HepG2 (cell line): ENCODE measurements around the gene WDR76. TPM values are rescaled to one million over a fixed set of nuclear protein-coding genes. Genes with fewer than 3 reads are reported as not detected.

Experiments used
- ATAC-seq: fragments of 200-7000 bp; cut with Tn5 transposase; 3 replicates; pipeline ENCODE4 v1.9.1; 2020; ENCODE audit warnings: mild to moderate bottlenecking, moderate library complexity
- BruUV-seq: library from RNA; stranded (reverse); fragments of 400-500 nt; replicated peaks from 2 replicates; lab custom pipeline; 2021; lab: Mats Ljungman, UMichigan
- CTCF ChIA-PET: fragments of 300-600 bp; formaldehyde crosslinking; extraction: SDS; loops from one replicate; lab custom pipeline; 2021; ENCODE audit warnings: low total read pairs, inconsistent platforms, low intra/inter-chr PET ratio; lab: Yijun Ruan, JAX
- POLR2A ChIA-PET: fragments of 350-600 bp; sonication (Branson Sonifier 250); formaldehyde crosslinking; loops from one replicate; lab custom pipeline; 2020; ENCODE audit warnings: antibody characterized with exemption, inconsistent platforms; lab: Yijun Ruan, JAX
- DNase-seq: peaks from one replicate; pipeline ENCODE4 v3.0.0-alpha.2; 2015; ENCODE audit warnings: low spot score
- FAIRE-seq: peaks from 3 replicates; lab custom pipeline; 2011; peaks lifted over from hg19 to GRCh38; lab: Jason Lieb, UNC
- H2AFZ ChIP-seq: one replicate; pipeline ENCODE4 v1.6.1; 2011; ENCODE audit warnings: low read length, inconsistent platforms
- H3K27ac ChIP-seq: fragments of 300-600 bp; 3 replicates; pipeline ENCODE4 v1.8.0; 2011; ENCODE audit warnings: mixed run types, mild to moderate bottlenecking, mixed read lengths, low read length, inconsistent platforms; ENCODE audit not compliant: insufficient read depth; ENCODE audit errors: extremely low read length
- H3K27me3 ChIP-seq, 2 experiments: fragments of 200-600 bp in 1 of 2; 2 replicates in 1 of 2; 3 replicates in 1 of 2; pipeline versions ENCODE4 v1.6.0 to v1.8.0; 2011; ENCODE audit warnings: low read length in 2 of 2, mild to moderate bottlenecking in 2 of 2, moderate library complexity in 2 of 2, inconsistent platforms in 1 of 2; ENCODE audit not compliant: insufficient read depth in 2 of 2, control insufficient read depth in 1 of 2
- H3K36me3 ChIP-seq, 2 experiments: fragments of 200-600 bp in 1 of 2; replicated peaks in 1 of 2; 2 replicates in 1 of 2; 3 replicates in 1 of 2; pipeline versions ENCODE4 v1.5.1 to v1.8.0; 2011; ENCODE audit warnings: low read length in 2 of 2, inconsistent platforms in 1 of 2; ENCODE audit not compliant: insufficient read depth in 2 of 2, control insufficient read depth in 1 of 2
- H3K4me1 ChIP-seq: 2 replicates; pipeline ENCODE4 v1.5.1; 2012; ENCODE audit warnings: low read length, inconsistent platforms; ENCODE audit not compliant: insufficient read depth
- H3K4me2 ChIP-seq: 2 replicates; pipeline ENCODE4 v1.6.0; 2011; ENCODE audit warnings: low read depth, low read length, inconsistent platforms
- H3K4me3 ChIP-seq, 3 experiments: fragments of 200-600 bp in 1 of 3; sonication (generic), shearing (Covaris generic) in 1 of 3; replicated peaks in 1 of 3; 2 replicates each; pipeline ENCODE4 v1.5.1; 2011 to 2016; ENCODE audit warnings: low read length in 3 of 3, inconsistent platforms in 2 of 3, low read depth in 2 of 3, mild to moderate bottlenecking in 2 of 3, control low read depth in 1 of 3, mixed read lengths in 1 of 3; ENCODE audit not compliant: insufficient read depth in 1 of 3
- H3K79me2 ChIP-seq: one replicate; pipeline ENCODE4 v1.6.1; 2011; ENCODE audit warnings: low read length, inconsistent platforms; ENCODE audit not compliant: insufficient read depth
- H3K9ac ChIP-seq: 2 replicates; pipeline ENCODE4 v1.6.0; 2011; ENCODE audit warnings: mild to moderate bottlenecking, low read depth, low read length, inconsistent platforms; ENCODE audit not compliant: insufficient read depth
- H3K9me3 ChIP-seq: 2 replicates; pipeline ENCODE4 v1.5.1; 2012; ENCODE audit warnings: mild to moderate bottlenecking, low read length
- H4K20me1 ChIP-seq: 2 replicates; pipeline ENCODE4 v1.6.0; 2011; ENCODE audit warnings: inconsistent platforms, mild to moderate bottlenecking, low read length, moderate library complexity; ENCODE audit not compliant: insufficient read depth
- HNRNPH1 ChIP-seq: fragments of 200-400 bp; formaldehyde crosslinking; optimal IDR thresholded peaks from 2 replicates; pipeline ENCODE3; 2017; ENCODE audit warnings: mild to moderate bottlenecking, low read depth, low read length
- JUND ChIP-seq: sonication (generic); formaldehyde crosslinking; IDR thresholded peaks from 2 replicates; pipeline ENCODE4 v1.8.0; 2022; ENCODE audit warnings: mild to moderate bottlenecking, missing genetic modification reagents
- MAFK ChIP-seq, 2 experiments: IDR thresholded peaks in 1 of 2; conservative IDR thresholded peaks in 1 of 2; 2 replicates each; pipeline ENCODE4 v1.6.1; 2011; ENCODE audit warnings: improper control_type of control experiment in 2 of 2, low read length in 2 of 2
- MYNN ChIP-seq: sonication (generic); formaldehyde crosslinking; IDR thresholded peaks from 2 replicates; pipeline ENCODE4 v1.4.0; 2020; ENCODE audit warnings: mild to moderate bottlenecking, low read depth, missing genetic modification reagents
- SCMH1 ChIP-seq: sonication (generic); formaldehyde crosslinking; IDR thresholded peaks from 2 replicates; pipeline ENCODE4 v1.9.0; 2021; ENCODE audit warnings: missing genetic modification reagents, mild to moderate bottlenecking, borderline replicate concordance
- TEAD3 ChIP-seq: optimal IDR thresholded peaks from 2 replicates; pipeline ENCODE3; 2016; ENCODE audit warnings: borderline replicate concordance
- TRIM24 ChIP-seq: sonication (generic); formaldehyde crosslinking; IDR thresholded peaks from 2 replicates; pipeline ENCODE4 v1.8.0; 2022; ENCODE audit warnings: mild to moderate bottlenecking, missing genetic modification reagents
- XBP1 ChIP-seq: sonication (generic); formaldehyde crosslinking; IDR thresholded peaks from 2 replicates; pipeline ENCODE4 v1.5.0; 2020; ENCODE audit warnings: missing genetic modification reagents
- ZNF354B ChIP-seq: sonication (generic); formaldehyde crosslinking; IDR thresholded peaks from 2 replicates; pipeline ENCODE4 v1.8.0; 2022; ENCODE audit warnings: mild to moderate bottlenecking, missing genetic modification reagents
- ZNF746 ChIP-seq: sonication (generic); formaldehyde crosslinking; IDR thresholded peaks from 2 replicates; pipeline ENCODE4 v1.8.0; 2022; ENCODE audit warnings: mild to moderate bottlenecking, missing genetic modification reagents
- WGBS: methylation state at CpG from one replicate; pipeline ENCODE4 v1.1.6; 2017; ENCODE audit warnings: low lambda C conversion rate; 5-methylcytosine and 5-hydroxymethylcytosine counted together
- in situ Hi-C: cut with HindIII; loops from 2 replicates; pipeline ENCODE4 v1.10.0; 2017; ENCODE audit warnings: low pct_unique_long_range_greater_than_20kb; ENCODE audit not compliant: extremely low pct_ligation_motif_present
- intact Hi-C: fragments of 100-400 bp; cut with micrococcal nuclease; formaldehyde crosslinking; loops from one replicate; pipeline ENCODE4 v1.10.0; 2022; ENCODE audit not compliant: unreplicated experiment
- microRNA counts: library from miRNA; unstranded; fragments of <30 nt; microRNA quantifications from one replicate; lab custom pipeline; 2015
- microRNA-seq: library from miRNA; unstranded; fragments of <30 nt; microRNA quantifications from one replicate; pipeline ENCODE4, GENCODE V29; 2020
- polyA plus RNA-seq, 8 experiments: library from polyadenylated mRNA; depleted of rRNA in 3 of 8; stranded (reverse) in 7 of 8; unstranded in 1 of 8; fragments of >200 nt; fragmentation: Illumina TruSeq in 4 of 8; extraction: Trizol in 4 of 8; gene quantifications; 2 replicates each; pipeline versions ENCODE4 v1.2.1 to v1.2.3, GENCODE V29; 2011 to 2016; ENCODE audit warnings: low read depth in 4 of 8, missing spikeins in 1 of 8, mixed read lengths in 1 of 8; ENCODE audit not compliant: insufficient read depth in 1 of 8
- small RNA-seq, 3 experiments: library from RNA; depleted of rRNA; stranded (forward); fragments of <200 nt; gene quantifications; one replicate each; pipeline ENCODE3, GENCODE V24; 2012; ENCODE audit warnings: low read depth in 2 of 3, low replicate concordance in 1 of 3; ENCODE audit not compliant: insufficient read length in 3 of 3, insufficient read depth in 2 of 3
- total RNA-seq, 5 experiments: library from RNA; depleted of rRNA; stranded (reverse); fragments of >200 nt; fragmentation: Illumina TruSeq; extraction: Trizol; gene quantifications; 2 replicates each; pipeline ENCODE4 v1.2.3, GENCODE V29; 2016; ENCODE audit warnings: low read depth in 1 of 5
- TF ChIP-seq, protein P1 (sequence below): sonication (generic); formaldehyde crosslinking; IDR thresholded peaks from 2 replicates; pipeline ENCODE4 v1.4.0; 2020; ENCODE audit warnings: mild to moderate bottlenecking, missing genetic modification reagents

WDR76 gene
- total and polyA plus RNA-seq, 2 of the 13 experiments (the other 11 are each of a cell fraction or from before 2014, with no cell fraction given), result 1.1 to 9.7 TPM

DNA sequence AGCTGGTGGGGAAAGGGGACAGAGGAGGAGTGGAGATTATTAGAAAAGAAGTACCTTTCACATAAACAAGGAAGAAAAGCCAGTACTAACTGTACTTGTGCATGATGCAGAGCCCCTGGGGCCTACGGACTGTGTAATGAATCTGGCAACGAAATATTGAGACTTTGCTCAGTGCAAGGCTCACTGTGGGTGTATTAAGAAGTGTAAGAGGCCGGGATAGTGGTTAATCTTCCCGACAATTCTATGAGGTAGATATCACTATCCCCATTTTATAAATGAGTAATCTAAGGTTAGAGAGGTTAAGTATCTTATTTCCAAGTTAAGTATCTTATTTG is 89.5 kb downstream of the WDR76 start:
- no peak overlapping the region for H2AFZ ChIP-seq
- in situ Hi-C loops (no loop called here), intact Hi-C loops (no loop called here)
- no peak for FAIRE-seq
- no peak overlapping the region for H3K9ac ChIP-seq
- no peak for ATAC-seq
- no peaks in the 10 kb centered on the region for H3K4me1 ChIP-seq
- no peak overlapping the region for H3K27ac ChIP-seq
- H3K27me3 ChIP-seq, result peaks cover 0 to 5% of the 10 kb centered on the region in 2 experiments; a peak in 2 of 5 replicates
- POLR2A ChIA-PET, result no interaction called here
- H3K9me3 ChIP-seq, result no peaks in the 10 kb centered on the region
- H3K4me3 ChIP-seq, result no peak overlapping the region
- DNase-seq, result no peak
- WGBS, result 51% methylated on average over 4 of the region's 4 CpGs
- H3K79me2 ChIP-seq, result no peaks in the 10 kb centered on the region
- TF ChIP-seq SCMH1 (CRISPR knock-in tag) (no peak), TRIM24 (CRISPR knock-in tag) (no peak), MYNN (CRISPR knock-in tag) (no peak), HNRNPH1 (no peak), ZNF746 (CRISPR knock-in tag) (no peak), TEAD3 (CRISPR knock-in tag) (no peak), ZNF354B (CRISPR knock-in tag) (no peak), JUND (no peak), MAFK (conservative IDR thresholded peaks at IDR 0.05 in 1 of 2, IDR thresholded peaks at IDR 0.05 in 1 of 2; ENCODE audit: low read length in 2 of 2) (no peak), XBP1 (no peak)
- TF ChIP-seq, protein P1, sequence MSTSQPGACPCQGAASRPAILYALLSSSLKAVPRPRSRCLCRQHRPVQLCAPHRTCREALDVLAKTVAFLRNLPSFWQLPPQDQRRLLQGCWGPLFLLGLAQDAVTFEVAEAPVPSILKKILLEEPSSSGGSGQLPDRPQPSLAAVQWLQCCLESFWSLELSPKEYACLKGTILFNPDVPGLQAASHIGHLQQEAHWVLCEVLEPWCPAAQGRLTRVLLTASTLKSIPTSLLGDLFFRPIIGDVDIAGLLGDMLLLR, result no peak
- H3K36me3 ChIP-seq, result no peaks in the 10 kb centered on the region
- CTCF ChIA-PET, result no interaction called here
- H4K20me1 ChIP-seq, result no peaks in the 10 kb centered on the region
- no TSS peak for BruUV-seq
- no peak overlapping the region for H3K4me2 ChIP-seq

MicroRNAs within 50 kb of the gene (microRNA counts, 767-probe panel; counts per million panel counts)
- microRNA hsa-miR-1282 (lab: Ali Mortazavi, UCI), result not detected

Small RNA genes lying within 50 kb of the gene (microRNA-seq; reads per million reads assigned to microRNA genes)
- gene MIR1282, result not detected

Small RNA genes lying within 50 kb of the gene (small RNA-seq; reads per million reads assigned to genes)
- 0 reads per million in 3 experiments for gene MIR1282
- gene RF00019, result 0 reads per million in 3 experiments

Other genes starting within 250 kb of the WDR76 start
- 8.2 and 9.9 TPM in 2 replicates for gene PPIP5K1, start 236.8 kb upstream of the WDR76 start, total RNA-seq (2016; rRNA removed; fragmentation: Illumina TruSeq; extraction: Trizol)
- gene PPIP5K1, start 236.8 kb upstream of the WDR76 start, polyA plus RNA-seq (2011; rRNA removed), result 10.9 and 12.3 TPM in 2 replicates
- gene CKMT1B, start 233.0 kb upstream of the WDR76 start, total RNA-seq (2016; rRNA removed; fragmentation: Illumina TruSeq; extraction: Trizol), result 0.58 and 0.73 TPM in 2 replicates
- gene CKMT1B, start 233.0 kb upstream of the WDR76 start, polyA plus RNA-seq (2011; rRNA removed), result 0.17 and 0.34 TPM in 2 replicates
- gene STRC, start 208.2 kb upstream of the WDR76 start, total RNA-seq (2016; rRNA removed; fragmentation: Illumina TruSeq; extraction: Trizol), result 0.07 TPM in 1 of 2 replicates, not detected in the other
- 0.21 and 0.29 TPM in 2 replicates for gene STRC, start 208.2 kb upstream of the WDR76 start, polyA plus RNA-seq (2011; rRNA removed)
- gene CATSPER2, start 178.2 kb upstream of the WDR76 start, total RNA-seq (2016; rRNA removed; fragmentation: Illumina TruSeq; extraction: Trizol), result 0.53 and 0.66 TPM in 2 replicates
- gene CATSPER2, start 178.2 kb upstream of the WDR76 start, polyA plus RNA-seq (2011; rRNA removed), result 0.28 and 0.78 TPM in 2 replicates
- gene CKMT1A, start 133.1 kb upstream of the WDR76 start, total RNA-seq (2016; rRNA removed; fragmentation: Illumina TruSeq; extraction: Trizol), result 0.13 TPM in 1 of 2 replicates, not detected in the other
- 0.46 TPM in 1 of 2 replicates, not detected in the other for gene CKMT1A, start 133.1 kb upstream of the WDR76 start, polyA plus RNA-seq (2011; rRNA removed)
- gene PDIA3, start 80.6 kb upstream of the WDR76 start, total RNA-seq (2016; rRNA removed; fragmentation: Illumina TruSeq; extraction: Trizol), result 210 and 433 TPM in 2 replicates
- 198 and 238 TPM in 2 replicates for gene PDIA3, start 80.6 kb upstream of the WDR76 start, polyA plus RNA-seq (2011; rRNA removed)
- gene ELL3, start 50.0 kb upstream of the WDR76 start, total RNA-seq (2016; rRNA removed; fragmentation: Illumina TruSeq; extraction: Trizol), result 5.8 and 6.1 TPM in 2 replicates
- 8.8 and 9.1 TPM in 2 replicates for gene ELL3, start 50.0 kb upstream of the WDR76 start, polyA plus RNA-seq (2011; rRNA removed)
- 1,257 and 1,308 TPM in 2 replicates for gene SERF2, start 34.7 kb upstream of the WDR76 start, total RNA-seq (2016; rRNA removed; fragmentation: Illumina TruSeq; extraction: Trizol)
- gene SERF2, start 34.7 kb upstream of the WDR76 start, polyA plus RNA-seq (2011; rRNA removed), result 707 and 811 TPM in 2 replicates
- not detected in 2 replicates for gene SERINC4, start 26.8 kb upstream of the WDR76 start, total RNA-seq (2016; rRNA removed; fragmentation: Illumina TruSeq; extraction: Trizol)
- 0.04 TPM in 1 of 2 replicates, not detected in the other for gene SERINC4, start 26.8 kb upstream of the WDR76 start, polyA plus RNA-seq (2011; rRNA removed)
- 9.4 and 13.5 TPM in 2 replicates for gene HYPK, start 26.4 kb upstream of the WDR76 start, total RNA-seq (2016; rRNA removed; fragmentation: Illumina TruSeq; extraction: Trizol)
- 12.7 and 16.5 TPM in 2 replicates for gene HYPK, start 26.4 kb upstream of the WDR76 start, polyA plus RNA-seq (2011; rRNA removed)
- 39.5 and 56.9 TPM in 2 replicates for gene MFAP1, start 2.3 kb upstream of the WDR76 start, total RNA-seq (2016; rRNA removed; fragmentation: Illumina TruSeq; extraction: Trizol)
- gene MFAP1, start 2.3 kb upstream of the WDR76 start, polyA plus RNA-seq (2011; rRNA removed), result 10.8 and 11.8 TPM in 2 replicates